ENCODE results near the gene CXXC4.
A peak's percentile ranks its signal among the peaks of the same experiment; 100 is the strongest.

CXXC4 gene

DNA sequence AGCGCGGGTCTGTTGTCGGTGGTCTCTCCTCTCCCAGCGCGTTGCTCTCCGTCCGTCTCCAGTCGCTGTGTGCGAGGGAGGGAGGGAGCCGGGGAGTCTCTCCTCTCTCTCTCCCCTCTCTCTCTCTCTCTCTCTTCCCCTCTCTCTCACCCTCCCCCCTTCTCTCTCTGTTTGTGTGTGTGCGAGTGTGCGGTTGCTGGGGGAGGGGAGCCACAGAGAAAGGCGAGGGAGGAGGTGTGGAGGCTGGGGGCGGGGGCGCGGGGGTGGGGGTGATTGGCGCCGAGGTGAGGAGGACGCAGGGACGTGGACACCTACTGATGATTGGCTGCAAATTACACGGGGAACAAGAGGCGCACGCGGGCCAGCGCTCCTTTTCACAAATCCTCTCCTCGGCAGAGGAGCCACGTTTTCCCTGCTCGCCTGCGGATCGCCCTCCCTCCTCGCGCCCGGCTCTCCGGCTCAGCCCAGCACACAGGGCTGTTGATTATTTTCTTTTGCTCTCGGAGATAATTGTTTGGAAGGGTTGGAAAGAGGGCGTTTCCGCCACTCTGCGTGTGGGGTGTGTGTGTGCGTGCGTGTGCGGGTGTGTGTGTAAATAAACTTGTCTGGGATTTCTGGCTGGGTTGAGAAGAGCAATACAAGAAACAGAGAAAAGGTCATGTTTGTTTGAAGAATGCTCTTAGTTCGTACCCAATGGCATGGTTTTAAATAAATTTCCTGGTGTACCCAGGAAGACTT lies at the start of gene CXXC4:
Gene CXXC4, minus strand, starts transcription at position 73 of the 738 bp plus-strand sequence. CDS start 3,092 bp downstream, outside the sequence.
- DNase-seq = peak in 1 of 2 experiments; percentile 3

GRCh38 chr4:104533156-104533555 lies 38.5 kb upstream of the CXXC4 start:
- no peak for DNase-seq

GRCh38 chr4:104532677-104533076 lies 38.0 kb upstream of the CXXC4 start:
- no peak for DNase-seq

DNA sequence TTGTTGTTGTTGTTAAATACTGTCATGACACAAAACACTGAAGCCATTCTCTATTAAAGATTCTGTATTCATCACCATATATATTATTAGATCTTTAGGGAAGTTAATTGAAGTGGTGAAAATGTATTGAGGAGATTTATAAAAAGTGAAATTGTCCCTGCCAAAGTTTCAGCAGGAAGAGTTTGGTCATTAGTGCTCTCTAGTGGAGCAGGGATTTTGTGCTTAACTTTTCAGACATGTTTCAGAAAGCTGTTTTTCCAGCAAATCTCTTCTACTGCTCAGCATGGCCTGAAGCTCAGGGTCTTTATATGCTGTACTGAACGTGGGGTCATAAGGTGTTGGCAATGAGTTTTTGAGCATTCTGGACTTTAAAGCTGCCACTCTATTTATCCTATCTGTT lies 36.7 kb upstream of the CXXC4 start:
- no peak for DNase-seq

DNA sequence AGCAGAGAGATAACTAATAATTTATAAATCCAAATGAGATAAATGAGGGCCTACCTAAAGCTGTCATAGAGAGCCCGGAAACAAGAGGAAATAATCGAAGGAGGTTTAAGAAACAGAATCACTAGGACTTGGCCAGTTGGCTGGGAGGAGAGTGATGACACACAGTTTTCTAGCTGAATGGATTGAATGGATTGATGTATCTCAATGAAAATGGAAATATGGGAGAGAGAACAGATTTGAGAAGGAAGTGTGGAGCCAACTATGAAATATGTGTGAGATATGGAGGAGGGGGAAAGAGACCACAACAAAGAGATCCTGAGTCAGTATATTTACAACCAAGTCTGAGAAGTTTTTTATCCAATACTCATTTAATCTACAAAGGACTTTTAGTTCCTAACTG lies 35.7 kb upstream of the CXXC4 start:
- no peak for DNase-seq

DNA sequence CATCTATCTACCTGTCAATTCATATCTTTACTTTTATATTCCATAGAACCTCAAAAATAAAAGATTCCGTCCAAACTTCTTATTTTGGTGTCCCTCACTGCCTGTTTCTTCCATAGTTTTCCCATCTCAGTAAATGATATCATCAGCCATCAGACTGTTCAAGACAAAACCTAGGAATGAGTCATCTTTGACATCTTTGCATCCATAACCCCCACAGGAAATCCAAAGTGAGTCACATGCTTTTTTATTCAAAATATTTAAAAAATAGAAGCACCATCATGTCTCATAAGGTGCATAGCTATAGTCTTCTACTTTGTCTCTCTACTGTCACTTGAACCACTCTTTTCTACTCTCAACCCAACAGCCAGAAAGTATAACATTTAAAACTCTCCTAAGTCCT lies 29.9 kb upstream of the CXXC4 start:
- peak in 1 of 2 experiments; percentile 7 for DNase-seq

GRCh38 chr4:104524026-104524425 lies 29.3 kb upstream of the CXXC4 start:
- no peak for DNase-seq

DNA sequence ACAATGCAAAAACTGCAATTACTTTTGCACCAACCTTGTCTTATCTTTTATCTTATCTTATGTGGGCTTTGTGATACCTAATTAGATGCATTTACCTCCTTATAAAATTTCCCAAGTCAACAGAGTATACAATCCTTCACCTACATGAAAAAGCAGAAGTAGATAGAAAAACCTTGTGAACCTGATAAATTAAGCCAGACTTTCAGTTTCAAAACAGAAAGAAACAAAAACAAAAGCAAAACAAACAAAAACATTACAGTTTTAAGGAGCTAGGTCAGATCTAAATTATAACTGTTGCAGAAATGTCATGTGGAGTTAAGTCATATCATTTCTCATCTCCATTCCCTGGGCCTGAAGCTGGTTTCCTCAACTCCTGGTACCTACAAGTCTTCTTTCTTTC lies 24.9 kb upstream of the CXXC4 start:
- DNase-seq = no peak

- DNase-seq = no peak
These were observed 22.2 kb upstream of the CXXC4 start for GRCh38 chr4:104516884-104517283.

DNA sequence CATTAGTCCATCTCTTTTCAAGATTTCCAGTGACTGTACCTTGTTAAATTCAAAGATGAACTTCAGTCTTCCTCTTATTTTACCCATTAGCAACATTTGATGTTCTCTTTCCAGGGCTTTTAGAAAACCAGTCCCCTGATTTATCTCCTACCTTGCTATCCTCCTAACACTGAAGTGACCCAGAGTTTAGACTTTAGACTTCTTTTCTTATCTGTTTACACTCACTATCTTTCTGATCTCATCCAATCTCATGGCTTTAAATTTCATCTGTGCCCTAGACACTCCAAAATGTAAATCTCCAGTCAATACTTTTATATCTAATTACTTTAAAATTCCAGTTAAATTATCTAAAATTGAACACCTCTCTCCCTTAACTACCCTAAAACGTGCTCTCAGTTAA lies 13.5 kb upstream of the CXXC4 start:
- no peak for DNase-seq

- DNase-seq = no peak
These were observed 12.4 kb upstream of the CXXC4 start for GRCh38 chr4:104507112-104507511.

- DNase-seq = no peak
These were observed 9.8 kb upstream of the CXXC4 start for GRCh38 chr4:104504536-104504935.

DNA sequence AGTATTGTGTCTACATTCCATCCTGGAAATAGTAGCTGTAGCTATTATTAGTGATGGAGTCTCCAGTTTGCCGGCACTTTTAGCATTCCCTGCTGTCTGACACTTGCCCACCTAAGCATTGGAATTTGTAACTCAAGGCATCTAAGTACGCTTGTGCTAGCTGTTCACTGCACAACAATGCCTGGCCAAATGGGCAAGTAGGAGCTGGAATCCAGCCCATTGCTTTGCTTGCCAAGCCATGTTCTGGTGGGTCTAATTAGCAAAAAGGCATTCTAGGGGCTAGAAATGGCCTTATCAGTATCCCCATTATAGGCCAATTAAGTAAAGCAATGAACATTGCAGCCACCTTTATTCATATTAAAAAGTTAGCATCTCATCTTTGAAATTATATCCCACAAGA lies 7.8 kb upstream of the CXXC4 start:
- no peak for DNase-seq

GRCh38 chr4:104501290-104501689 lies 6.6 kb upstream of the CXXC4 start:
- no peak for DNase-seq

- DNase-seq = no peak
These were observed 5.7 kb upstream of the CXXC4 start for GRCh38 chr4:104500442-104500841.

DNA sequence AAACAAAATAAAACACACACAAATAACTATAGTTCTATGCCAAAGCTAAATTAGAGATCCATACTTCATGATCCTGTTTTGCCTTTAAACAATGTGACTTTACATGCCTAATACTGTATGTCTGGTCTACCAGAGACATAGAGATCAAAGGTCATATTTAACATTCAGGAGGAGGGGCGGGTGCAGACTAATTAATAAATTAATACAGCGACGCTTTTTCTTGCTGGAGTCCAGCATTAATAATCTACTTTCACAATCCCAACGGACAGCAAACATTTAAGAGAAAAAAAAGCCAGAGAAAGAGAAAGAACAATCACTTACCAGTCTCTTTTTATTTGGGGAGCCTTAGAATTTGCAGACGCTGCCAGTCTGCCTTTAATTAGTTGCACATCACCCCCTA lies 509 bp downstream of the CXXC4 start:
- DNase-seq = no peak

- no peak for DNase-seq
These were observed 1.4 kb downstream of the CXXC4 start for GRCh38 chr4:104493081-104493831.

GRCh38 chr4:104492183-104492771 lies 2.4 kb downstream of the CXXC4 start:
- DNase-seq = no peak

- peak in 1 of 2 experiments; percentile 30 for DNase-seq
These were observed 3.1 kb downstream of the CXXC4 start for GRCh38 chr4:104491481-104492182.

GRCh38 chr4:104490770-104491480 lies 3.8 kb downstream of the CXXC4 start:
- peak; percentile 3 to 30 for DNase-seq

- DNase-seq = no peak
These were observed 4.5 kb downstream of the CXXC4 start for GRCh38 chr4:104490096-104490769.

DNA sequence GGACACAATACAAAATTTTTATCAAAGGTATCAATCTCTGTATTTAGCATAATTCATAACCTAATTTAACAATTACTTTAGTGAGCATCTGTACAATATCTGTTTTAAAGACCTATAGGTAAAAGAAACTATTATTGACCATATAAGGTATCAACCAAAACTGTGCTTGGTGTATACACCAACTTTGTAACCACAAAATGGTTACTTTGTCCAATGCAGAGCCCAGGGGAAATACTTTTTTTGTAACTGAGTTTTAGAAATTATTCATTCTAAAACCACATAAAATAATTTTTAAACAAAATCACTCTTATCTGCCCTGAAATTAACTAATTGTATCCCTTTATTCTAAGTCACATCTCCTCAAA lies 5.0 kb downstream of the CXXC4 start:
- no peak for DNase-seq

Measured in SW 1271 (cell line).